Measurements from ENCODE around the gene CAPN2.

CAPN2 gene

DNA sequence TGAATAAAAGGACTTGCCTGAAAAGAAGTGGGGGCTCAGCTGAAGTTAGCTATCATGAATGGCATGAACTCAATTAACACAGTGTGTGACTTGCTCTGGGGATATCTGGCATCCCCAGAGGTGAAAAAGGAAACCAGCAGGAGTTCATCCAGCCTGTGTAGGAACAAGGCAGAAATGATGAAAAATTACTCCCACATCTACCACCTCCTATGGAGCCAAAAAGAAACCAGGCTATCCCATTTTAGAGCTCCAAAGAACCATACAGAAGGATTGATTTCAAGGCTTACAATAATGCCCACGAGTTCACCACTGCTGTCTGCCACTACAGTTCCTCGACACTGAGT is 108.1 kb downstream of the CAPN2 start:
- peaks cover 17% of the 10 kb centered on the region for H3K36me3 ChIP-seq (ENCODE audit: insufficient read depth, insufficient read length, low read length)
- no peak overlapping the region for H3K9ac ChIP-seq (ENCODE audit: insufficient read length, low read depth)
- no peak for DNase-seq (ENCODE audit: low read depth, low spot score)
- H3K4me1 ChIP-seq (ENCODE audit: insufficient read depth, insufficient read length) = no peaks in the 10 kb centered on the region
- no peaks in the 10 kb centered on the region for H3K27me3 ChIP-seq (ENCODE audit: insufficient read depth, insufficient read length)
- no peaks in the 10 kb centered on the region for H3K9me3 ChIP-seq (ENCODE audit: insufficient read depth, low read length)
- H3K4me3 ChIP-seq (ENCODE audit: insufficient read length, low read depth) = no peak overlapping the region
- TF ChIP-seq SUZ12 (IDR thresholded peaks at IDR 0.05; ENCODE audit: extremely low read depth, insufficient read depth, insufficient read length) = no peak
- TF ChIP-seq YY1 (IDR thresholded peaks at IDR 0.05; ENCODE audit: insufficient read depth, insufficient read length) = no peak
- TF ChIP-seq ZNF274 (IDR thresholded peaks at IDR 0.05; ENCODE audit: low read depth, low read length) = no peak

GRCh38 chr1:223820971-223821370 is 108.6 kb downstream of the CAPN2 start:
- H3K4me3 ChIP-seq (ENCODE audit: insufficient read length, low read depth) = no peak overlapping the region
- TF ChIP-seq SUZ12 (IDR thresholded peaks at IDR 0.05; ENCODE audit: extremely low read depth, insufficient read depth, insufficient read length) = no peak
- no peak for TF ChIP-seq ZNF274 (IDR thresholded peaks at IDR 0.05; ENCODE audit: low read depth, low read length)
- TF ChIP-seq YY1 (IDR thresholded peaks at IDR 0.05; ENCODE audit: insufficient read depth, insufficient read length) = no peak
- no peaks in the 10 kb centered on the region for H3K9me3 ChIP-seq (ENCODE audit: insufficient read depth, low read length)
- peaks cover 14% of the 10 kb centered on the region for H3K36me3 ChIP-seq (ENCODE audit: insufficient read depth, insufficient read length, low read length)
- H3K4me1 ChIP-seq (ENCODE audit: insufficient read depth, insufficient read length) = no peaks in the 10 kb centered on the region
- no peaks in the 10 kb centered on the region for H3K27me3 ChIP-seq (ENCODE audit: insufficient read depth, insufficient read length)
- DNase-seq (ENCODE audit: low read depth, low spot score) = no peak
- no peak overlapping the region for H3K9ac ChIP-seq (ENCODE audit: insufficient read length, low read depth)

DNA sequence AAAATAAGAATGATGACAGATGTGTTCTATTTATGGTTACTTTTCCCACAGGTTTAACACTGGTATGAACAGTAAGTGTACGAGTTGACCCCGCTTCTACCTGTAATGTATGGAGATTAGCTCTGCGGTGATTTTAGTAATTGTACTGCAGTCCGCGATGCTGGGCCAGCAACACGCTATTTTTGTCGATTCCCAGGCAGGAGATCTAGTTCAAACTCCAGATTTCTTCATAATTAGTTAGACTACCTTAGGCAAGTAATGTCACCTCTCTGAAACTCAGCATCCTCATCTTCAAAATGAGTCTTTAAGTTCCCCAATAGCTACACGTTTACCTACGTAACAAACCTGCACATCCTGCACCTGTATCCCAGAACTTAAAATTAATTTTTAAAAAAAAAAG is 111.9 kb downstream of the CAPN2 start:
- Histone ChIP-seq H3K36me3 (ENCODE audit: insufficient read depth, insufficient read length, low read length) (peaks cover 9% of the 10 kb centered on the region), H3K27me3 (ENCODE audit: insufficient read depth, insufficient read length) (no peaks in the 10 kb centered on the region), H3K9ac (ENCODE audit: insufficient read length, low read depth) (no peak overlapping the region), H3K4me3 (ENCODE audit: insufficient read length, low read depth) (no peak overlapping the region), H3K4me1 (ENCODE audit: insufficient read depth, insufficient read length) (no peaks in the 10 kb centered on the region), H3K9me3 (ENCODE audit: insufficient read depth, low read length) (no peaks in the 10 kb centered on the region)
- no peak for DNase-seq (ENCODE audit: low read depth, low spot score)
- TF ChIP-seq ZNF274 (IDR thresholded peaks at IDR 0.05; ENCODE audit: low read depth, low read length) = no peak
- TF ChIP-seq SUZ12 (IDR thresholded peaks at IDR 0.05; ENCODE audit: extremely low read depth, insufficient read depth, insufficient read length) = no peak
- TF ChIP-seq YY1 (IDR thresholded peaks at IDR 0.05; ENCODE audit: insufficient read depth, insufficient read length) = no peak

- Histone ChIP-seq H3K27me3 (ENCODE audit: insufficient read depth, insufficient read length) (no peaks in the 10 kb centered on the region), H3K9ac (ENCODE audit: insufficient read length, low read depth) (no peak overlapping the region), H3K4me1 (ENCODE audit: insufficient read depth, insufficient read length) (no peaks in the 10 kb centered on the region), H3K36me3 (ENCODE audit: insufficient read depth, insufficient read length, low read length) (peaks cover 9% of the 10 kb centered on the region), H3K4me3 (ENCODE audit: insufficient read length, low read depth) (no peak overlapping the region), H3K9me3 (ENCODE audit: insufficient read depth, low read length) (no peaks in the 10 kb centered on the region)
- TF ChIP-seq ZNF274 (IDR thresholded peaks at IDR 0.05; ENCODE audit: low read depth, low read length) = no peak
- no peak for TF ChIP-seq SUZ12 (IDR thresholded peaks at IDR 0.05; ENCODE audit: extremely low read depth, insufficient read depth, insufficient read length)
- no peak for TF ChIP-seq YY1 (IDR thresholded peaks at IDR 0.05; ENCODE audit: insufficient read depth, insufficient read length)
- no peak for DNase-seq (ENCODE audit: low read depth, low spot score)
These were observed 112.4 kb downstream of the CAPN2 start for GRCh38 chr1:223824712-223825111.

Data from NT2/D1 (cell line).